H1 (cell line): Measurements from ENCODE around the gene DCDC2B. TPM values are rescaled to one million over a fixed set of nuclear protein-coding genes. Genes with fewer than 3 reads are reported as not detected.
A peak's percentile ranks its signal among the peaks of the same experiment; 100 is the strongest.

Experiments used
- CTCF ChIA-PET: fragments of 300-600 bp; sonication (Branson Sonifier 250); formaldehyde crosslinking; loops from one replicate; lab custom pipeline; 2021; ENCODE audit not compliant: partially characterized antibody; lab: Charles Lee
- POLR2A ChIA-PET: fragments of 300-600 bp; sonication (Branson Sonifier 250); formaldehyde crosslinking; loops from one replicate; lab custom pipeline; 2021; ENCODE audit warnings: inconsistent platforms; ENCODE audit not compliant: partially characterized antibody; lab: Charles Lee
- DNase-seq, 2 experiments: peaks; one replicate each; pipeline versions ENCODE4 v3.0.0 to v3.0.0-alpha.2; 2010 to 2022; ENCODE audit warnings: low spot score in 2 of 2, low read depth in 1 of 2, mixed read lengths in 1 of 2
- FAIRE-seq: peaks from 2 replicates; lab custom pipeline; 2011; peaks lifted over from hg19 to GRCh38; lab: Jason Lieb, UNC
- H2AFZ ChIP-seq: 2 replicates; pipeline ENCODE4 v1.8.1; 2012; ENCODE audit warnings: low read length, inconsistent platforms
- H2AK5ac ChIP-seq: 2 replicates; pipeline ENCODE4 v1.6.1; 2013; ENCODE audit warnings: low read depth, low read length
- H2BK120ac ChIP-seq: replicated peaks from 2 replicates; pipeline ENCODE3; 2013; ENCODE audit warnings: low read depth, low read length, inconsistent platforms
- H2BK12ac ChIP-seq: 2 replicates; pipeline ENCODE4 v1.6.1; 2013; ENCODE audit warnings: low read depth, low read length
- H2BK15ac ChIP-seq: 2 replicates; pipeline ENCODE4 v1.6.1; 2013; ENCODE audit warnings: low read length
- H2BK20ac ChIP-seq: 2 replicates; pipeline ENCODE4 v1.6.1; 2013; ENCODE audit warnings: low read length
- H2BK5ac ChIP-seq: 2 replicates; pipeline ENCODE4 v1.6.1; 2013; ENCODE audit warnings: low read depth, low read length
- H3K14ac ChIP-seq: 2 replicates; pipeline ENCODE4 v1.6.1; 2013; ENCODE audit warnings: inconsistent platforms; ENCODE audit not compliant: insufficient read length
- H3K18ac ChIP-seq: 2 replicates; pipeline ENCODE4 v1.6.1; 2013; ENCODE audit warnings: low read length; ENCODE audit errors: extremely low read depth
- H3K23ac ChIP-seq: 2 replicates; pipeline ENCODE4 v1.6.1; 2013; ENCODE audit warnings: inconsistent platforms; ENCODE audit not compliant: insufficient read length
- H3K23me2 ChIP-seq: 2 replicates; pipeline ENCODE4 v1.6.1; 2013; ENCODE audit warnings: low read depth, low read length
- H3K27ac ChIP-seq: 2 replicates; pipeline ENCODE4 v1.6.1; 2011; ENCODE audit warnings: low read depth, low read length, inconsistent platforms
- H3K27me3 ChIP-seq, 4 experiments: replicated peaks in 1 of 4; 1 replicate in 1 of 4; 2 replicates in 3 of 4; pipeline versions ENCODE4 v1.6.1 to v1.8.1; 2011 to 2013; ENCODE audit warnings: low read length in 3 of 4, mild to moderate bottlenecking in 3 of 4, inconsistent platforms in 2 of 4, mixed read lengths in 2 of 4, moderate library complexity in 1 of 4; ENCODE audit not compliant: control insufficient read depth in 3 of 4, insufficient read depth in 3 of 4; ENCODE audit errors: extremely low read depth in 1 of 4
- H3K36me3 ChIP-seq, 4 experiments: 2 replicates each; pipeline versions ENCODE4 v1.6.1 to v1.8.1; 2011 to 2013; ENCODE audit warnings: mild to moderate bottlenecking in 4 of 4, low read length in 3 of 4, moderate library complexity in 2 of 4, control low read depth in 1 of 4, inconsistent platforms in 1 of 4; ENCODE audit not compliant: insufficient read depth in 4 of 4, control insufficient read depth in 2 of 4
- H3K4ac ChIP-seq: replicated peaks from 2 replicates; pipeline ENCODE3; 2013; ENCODE audit warnings: low read length, low read depth, mixed read lengths, inconsistent platforms; ENCODE audit not compliant: insufficient read length
- H3K4me1 ChIP-seq, 4 experiments: replicated peaks in 1 of 4; 1 replicate in 1 of 4; 2 replicates in 3 of 4; pipeline versions ENCODE4 v1.6.1 to v1.8.1; 2011 to 2013; ENCODE audit warnings: low read length in 3 of 4, inconsistent platforms in 2 of 4, mixed read lengths in 1 of 4; ENCODE audit not compliant: insufficient read depth in 4 of 4, control insufficient read depth in 3 of 4
- H3K4me2 ChIP-seq, 2 experiments: 2 replicates each; pipeline versions ENCODE4 v1.6.1 to v1.8.1; 2011 to 2013; ENCODE audit warnings: low read depth in 2 of 2, low read length in 2 of 2, control low read depth in 1 of 2, inconsistent platforms in 1 of 2, mild to moderate bottlenecking in 1 of 2; ENCODE audit not compliant: insufficient read depth in 1 of 2
- H3K4me3 ChIP-seq, 4 experiments: fragments of 200-600, 300-600 bp in 1 of 4; sonication (generic), shearing (Covaris generic), sonication (Bioruptor Twin) in 1 of 4; 2 replicates each; pipeline versions ENCODE4 v1.5.1 to v1.8.1; 2011 to 2016; ENCODE audit warnings: low read length in 4 of 4, low read depth in 3 of 4, control low read depth in 2 of 4, inconsistent platforms in 2 of 4, mild to moderate bottlenecking in 2 of 4, mixed read lengths in 1 of 4, moderate library complexity in 1 of 4; ENCODE audit not compliant: insufficient read depth in 2 of 4; ENCODE audit errors: extremely low read depth in 1 of 4
- H3K56ac ChIP-seq: replicated peaks from 2 replicates; pipeline ENCODE3; 2013; ENCODE audit warnings: low read depth, mild to moderate bottlenecking, mixed read lengths, low read length, inconsistent platforms; ENCODE audit not compliant: insufficient read length
- H3K79me1 ChIP-seq: 2 replicates; pipeline ENCODE4 v1.6.1; 2013; ENCODE audit warnings: low read depth, low read length, control low read depth
- H3K79me2 ChIP-seq, 2 experiments: 2 replicates each; pipeline versions ENCODE4 v1.6.1 to v1.8.1; 2012 to 2013; ENCODE audit warnings: low read length in 2 of 2, mild to moderate bottlenecking in 2 of 2, inconsistent platforms in 1 of 2; ENCODE audit not compliant: insufficient read depth in 2 of 2, control insufficient read depth in 1 of 2
- H3K9ac ChIP-seq, 4 experiments: replicated peaks in 1 of 4; 1 replicate in 1 of 4; 2 replicates in 3 of 4; pipeline versions ENCODE4 v1.6.1 to v1.8.1; 2011 to 2013; ENCODE audit warnings: low read depth in 3 of 4, low read length in 3 of 4, control low read depth in 2 of 4, mild to moderate bottlenecking in 2 of 4, moderate library complexity in 2 of 4, inconsistent platforms in 1 of 4; ENCODE audit errors: extremely low read depth in 1 of 4
- H3K9me3 ChIP-seq, 2 experiments: 2 replicates each; pipeline versions ENCODE4 v1.6.1 to v1.8.1; 2012 to 2013; ENCODE audit warnings: mild to moderate bottlenecking in 2 of 2, moderate library complexity in 2 of 2, control low read depth in 1 of 2, inconsistent platforms in 1 of 2, low read depth in 1 of 2, low read length in 1 of 2, mixed read lengths in 1 of 2; ENCODE audit not compliant: insufficient read depth in 2 of 2
- H4K20me1 ChIP-seq, 2 experiments: replicated peaks in 1 of 2; 2 replicates each; pipeline versions ENCODE3 to v1.8.1; 2011 to 2013; ENCODE audit warnings: inconsistent platforms in 2 of 2, low read length in 2 of 2, mild to moderate bottlenecking in 1 of 2; ENCODE audit not compliant: insufficient read depth in 2 of 2, control insufficient read depth in 1 of 2
- H4K5ac ChIP-seq: 2 replicates; pipeline ENCODE4 v1.6.1; 2013; ENCODE audit warnings: low read length, low read depth, mixed read lengths, inconsistent platforms; ENCODE audit not compliant: insufficient read length
- H4K8ac ChIP-seq: 2 replicates; pipeline ENCODE4 v1.8.0; 2013; ENCODE audit warnings: mild to moderate bottlenecking, moderate library complexity, low read length, inconsistent platforms; ENCODE audit not compliant: insufficient read depth; ENCODE audit errors: extremely low read depth
- H4K91ac ChIP-seq: replicated peaks from 2 replicates; pipeline ENCODE3; 2013; ENCODE audit warnings: low read length, mixed read lengths, inconsistent platforms; ENCODE audit not compliant: insufficient read length
- BACH1 ChIP-seq: IDR thresholded peaks from 2 replicates; pipeline ENCODE4 v1.6.1; 2012; ENCODE audit warnings: low read length, improper control_type of control experiment
- BRCA1 ChIP-seq: IDR thresholded peaks from 2 replicates; pipeline ENCODE4 v1.6.1; 2012; ENCODE audit warnings: low read depth, low read length, improper control_type of control experiment
- CEBPB ChIP-seq: IDR thresholded peaks from 2 replicates; pipeline ENCODE4 v1.6.1; 2012; ENCODE audit warnings: low read depth, low read length
- CHD2 ChIP-seq: IDR thresholded peaks from 2 replicates; pipeline ENCODE4 v1.6.1; 2012; ENCODE audit warnings: low read length, improper control_type of control experiment
- CTCF ChIP-seq, 3 experiments: IDR thresholded peaks; 1 replicate in 2 of 3; 2 replicates in 1 of 3; pipeline versions ENCODE4 v1.5.1 to v1.6.1; 2011; ENCODE audit warnings: low read length in 3 of 3, mild to moderate bottlenecking in 3 of 3, inconsistent platforms in 2 of 3, low read depth in 1 of 3, moderate library complexity in 1 of 3; ENCODE audit not compliant: insufficient read depth in 1 of 3; ENCODE audit errors: control extremely low read depth in 1 of 3
- EP300 ChIP-seq, 2 experiments: IDR thresholded peaks; 1 replicate in 1 of 2; 2 replicates in 1 of 2; pipeline ENCODE4 v1.6.1; 2011 to 2012; ENCODE audit warnings: low read depth in 2 of 2, low read length in 2 of 2, mild to moderate bottlenecking in 2 of 2, borderline replicate concordance in 1 of 2, inconsistent platforms in 1 of 2, moderate library complexity in 1 of 2
- MAFK ChIP-seq: IDR thresholded peaks from 2 replicates; pipeline ENCODE4 v1.6.1; 2012; ENCODE audit warnings: low read depth, mild to moderate bottlenecking, improper control_type of control experiment, low read length
- POLR2A ChIP-seq, 2 experiments: IDR thresholded peaks; 1 replicate in 1 of 2; 2 replicates in 1 of 2; pipeline ENCODE4 v1.6.1; 2011; ENCODE audit warnings: low read depth in 2 of 2, low read length in 2 of 2, mild to moderate bottlenecking in 2 of 2; ENCODE audit errors: control extremely low read depth in 1 of 2
- POLR2AphosphoS5 ChIP-seq: IDR thresholded peaks from 2 replicates; pipeline ENCODE4 v1.6.1; 2011; ENCODE audit warnings: low read depth, low read length
- RXRA ChIP-seq: IDR thresholded peaks from 2 replicates; pipeline ENCODE4 v1.6.1; 2011; ENCODE audit warnings: low read depth, mild to moderate bottlenecking, low read length, moderate library complexity; ENCODE audit not compliant: insufficient read depth
- SP4 ChIP-seq: IDR thresholded peaks from 2 replicates; pipeline ENCODE4 v1.6.1; 2012; ENCODE audit warnings: low read length, inconsistent platforms
- TCF12 ChIP-seq: IDR thresholded peaks from 2 replicates; pipeline ENCODE4 v1.6.1; 2011; ENCODE audit warnings: low read depth, mild to moderate bottlenecking, low read length
- WGBS, 2 experiments: shearing (Covaris generic) in 1 of 2; methylation state at CpG; one replicate each; pipeline versions ENCODE4 v1.1.6 to v1.1.7; 2013 to 2015; ENCODE audit warnings: low lambda C conversion rate in 2 of 2, mixed read lengths in 2 of 2, inconsistent platforms in 1 of 2, low coverage in 1 of 2, missing lambda C conversion rate in 1 of 2; ENCODE audit not compliant: insufficient replicate concordance in 2 of 2, insufficient coverage in 1 of 2, insufficient read length in 1 of 2; ENCODE audit errors: extremely low coverage in 1 of 2, missing lambda C conversion rate in 1 of 2; 5-methylcytosine and 5-hydroxymethylcytosine counted together
- polyA plus RNA-seq, 7 experiments: library from polyadenylated mRNA; depleted of rRNA in 3 of 7; stranded (reverse) in 5 of 7; unstranded in 2 of 7; fragments of >200 nt in 5 of 7; fragments of 200-250 nt in 2 of 7; gene quantifications; 1 replicate in 5 of 7; 2 replicates in 1 of 7; 4 replicates in 1 of 7; pipeline versions ENCODE4 v1.2.1 to v1.2.3, GENCODE V29; 2011 to 2013; ENCODE audit warnings: missing spikeins in 2 of 7, mixed read lengths in 2 of 7
- total RNA-seq: library from RNA; stranded (reverse); fragmentation: NEBNext Ultra II Directional; extraction: Animal tissue kit (Norgen Biotek cat#: 25700); gene quantifications from 2 replicates; pipeline ENCODE4 v1.2.1, GENCODE V29; 2021

The DCDC2B gene
- total and polyA plus RNA-seq, 2 of the 8 experiments (the other 6 are each of a cell fraction or from before 2014, with no cell fraction given): not detected

- Histone ChIP-seq H4K20me1 (peaks cover 0 to 2% of the 10 kb centered on the region in 2 experiments), H3K23me2 (peaks cover 15% of the 10 kb centered on the region; the same call in 1 of the 2 replicates), H4K5ac (peak overlapping the region; percentile 26), H3K27me3 (peaks cover 0 to 4% (median 2%) of the 10 kb centered on the region in 4 experiments; a peak in 3 of 7 replicates), H3K4me2 (peak overlapping the region; percentile 73 to 96), H3K9me3 (no peaks in the 10 kb centered on the region), H4K91ac (peak overlapping the region; percentile 40), H2BK5ac (peak overlapping the region; percentile 19; the same call in 1 of the 2 replicates), H4K8ac (peak overlapping the region; percentile 43; the same call in 1 of the 2 replicates), H2BK12ac (no peak overlapping the region), H3K56ac (no peak overlapping the region), H3K27ac (no peak overlapping the region), H3K79me2 (no peaks in the 10 kb centered on the region), H2BK15ac (no peak overlapping the region), H3K14ac (no peak overlapping the region), H3K4ac (no peak overlapping the region), H3K4me3 (peak overlapping the region; percentile 64 to 86 (median 80)), H2BK20ac (no peak overlapping the region), H2AK5ac (no peak overlapping the region), H2AFZ (no peak overlapping the region), H3K9ac (peak overlapping the region in 2 of 4 experiments; percentile 45 to 48; a peak in 4 of 7 replicates), H3K36me3 (no peaks in the 10 kb centered on the region; a peak in 1 of 8 replicates), H3K4me1 (peaks cover 0 to 23% (median 11%) of the 10 kb centered on the region in 4 experiments; a peak in 6 of 7 replicates), H2BK120ac (no peak overlapping the region), H3K23ac (no peak overlapping the region), H3K18ac (no peak overlapping the region), H3K79me1 (peaks cover 2% of the 10 kb centered on the region; the same call in 1 of the 2 replicates)
- FAIRE-seq (no peak), DNase-seq (peak in 1 of 2 experiments; percentile 61)
- ChIA-PET POLR2A (interaction anchor here (0.7 to 21.3 kb wide), 18 partner anchors 7 to 189 kb away, joined by 3 to 332 read pairs (median 4); partner anchors contain the start of genes BSDC1, CCDC28B, KPNA6 and MARCKSL1), CTCF (interaction anchor here (1.6 to 4.5 kb wide), 3 partner anchors 11 to 158 kb away, joined by 3 to 25 read pairs (median 4); no protein-coding TSS in a partner anchor)
- 38% methylated on average over 26 of the region's 26 CpGs; no CpG with 5 or more reads in 1 of the 2 experiments for WGBS, 2 experiments
- TF ChIP-seq CHD2 (no peak), RXRA (no peak), MAFK (no peak), SP4 (no peak), BACH1 (no peak), CEBPB (no peak), POLR2A (IDR thresholded peaks at IDR 0.05; ENCODE audit: control extremely low read depth in 1 of 2, low read depth in 2 of 2, low read length in 2 of 2) (no peak), POLR2AphosphoS5 (no peak), BRCA1 (no peak), CTCF (IDR thresholded peaks at IDR 0.05; ENCODE audit: control extremely low read depth in 1 of 3, insufficient read depth in 1 of 3, low read depth in 1 of 3, low read length in 3 of 3) (no peak), EP300 (IDR thresholded peaks at IDR 0.05; ENCODE audit: borderline replicate concordance in 1 of 2, low read depth in 2 of 2, low read length in 2 of 2) (no peak), TCF12 (no peak)
These were observed 3.9 kb upstream of the DCDC2B start for GRCh38 chr1:32204943-32205361.
